GM20431 (cell line): ENCODE results near the gene GSG1.

Experiments used
- in situ Hi-C: fragments of 300-500 bp; cut with MseI, MboI; formaldehyde crosslinking; loops from one replicate; pipeline ENCODE4 v1.15.0; 2020; ENCODE audit warnings: low sequenced_read_pairs; ENCODE audit not compliant: unreplicated experiment

GSG1 gene

GRCh38 chr12:13121568-13121967 lies 18.1 kb upstream of the GSG1 start:
- in situ Hi-C loops, result no loop called here

- in situ Hi-C loops, result no loop called here
Measured at GRCh38 chr12:13120413-13120812, 16.9 kb upstream of the GSG1 start.

GRCh38 chr12:13119826-13120225 lies 16.4 kb upstream of the GSG1 start:
- in situ Hi-C loops, result no loop called here

- in situ Hi-C loops, result no loop called here
Measured at GRCh38 chr12:13117029-13117428, 13.6 kb upstream of the GSG1 start.

- in situ Hi-C loops, result no loop called here
Measured at GRCh38 chr12:13116259-13116658, 12.8 kb upstream of the GSG1 start.

GRCh38 chr12:13114251-13115052 lies 11.0 kb upstream of the GSG1 start:
- in situ Hi-C loops, result no loop called here

- in situ Hi-C loops, result no loop called here
Measured at GRCh38 chr12:13112968-13113367, 9.5 kb upstream of the GSG1 start.

- in situ Hi-C loops, result no loop called here
Measured at GRCh38 chr12:13106666-13107065, 3.2 kb upstream of the GSG1 start.

GRCh38 chr12:13105781-13106180 lies 2.3 kb upstream of the GSG1 start:
- in situ Hi-C loops, result no loop called here

GRCh38 chr12:13104409-13104808 lies 942 bp upstream of the GSG1 start:
- in situ Hi-C loops, result no loop called here

GRCh38 chr12:13102461-13103195 lies 839 bp downstream of the GSG1 start:
- in situ Hi-C loops, result no loop called here

GRCh38 chr12:13101821-13102375 lies 1.6 kb downstream of the GSG1 start:
- in situ Hi-C loops, result no loop called here

- in situ Hi-C loops, result no loop called here
Measured at GRCh38 chr12:13100882-13101769, 2.3 kb downstream of the GSG1 start.

GRCh38 chr12:13100605-13100881 lies 2.9 kb downstream of the GSG1 start:
- in situ Hi-C loops, result no loop called here

GRCh38 chr12:13099844-13100604 lies 3.4 kb downstream of the GSG1 start:
- in situ Hi-C loops, result no loop called here

- in situ Hi-C loops, result no loop called here
Measured at GRCh38 chr12:13099066-13099843, 4.2 kb downstream of the GSG1 start.

- in situ Hi-C loops, result no loop called here
Measured at GRCh38 chr12:13097491-13098011, 5.9 kb downstream of the GSG1 start.

- in situ Hi-C loops, result no loop called here
Measured at GRCh38 chr12:13095266-13095995, 8.0 kb downstream of the GSG1 start.
